Stimulated activated effector memory CD8-positive, alpha-beta T cell treated with anti-CD3 and anti-CD28 coated beads, Interleukin-12 subunit alpha, Interleukin-12 subunit beta, amount 100 ng/mL, for 72 hours (primary cell): ENCODE measurements around the gene COQ8B.

Source experiments
- ATAC-seq: fragments of 150-1000 bp; cut with Tn5 transposase; 2 replicates; pipeline ENCODE4 v1.10.0; 2021
- DNase-seq, 2 donors: peaks; one replicate each; pipeline ENCODE4 v3.0.0; 2021 to 2022; ENCODE audit warnings: low spot score in 2 of 2
- H3K27ac Mint-ChIP-seq: one replicate; pipeline ENCODE4 v1.8.0; 2022; ENCODE audit warnings: mild to moderate bottlenecking, mixed read lengths
- H3K36me3 Mint-ChIP-seq: one replicate; pipeline ENCODE4 v1.8.0; 2022; ENCODE audit warnings: mild to moderate bottlenecking, mixed read lengths
- H3K4me1 Mint-ChIP-seq: one replicate; pipeline ENCODE4 v1.8.0; 2022; ENCODE audit warnings: mixed read lengths
- H3K4me3 Mint-ChIP-seq: one replicate; pipeline ENCODE4 v1.8.0; 2022; ENCODE audit warnings: mild to moderate bottlenecking, mixed read lengths
- H3K9me3 Mint-ChIP-seq: one replicate; pipeline ENCODE4 v1.8.0; 2022; ENCODE audit warnings: mixed read lengths

Gene COQ8B

DNA sequence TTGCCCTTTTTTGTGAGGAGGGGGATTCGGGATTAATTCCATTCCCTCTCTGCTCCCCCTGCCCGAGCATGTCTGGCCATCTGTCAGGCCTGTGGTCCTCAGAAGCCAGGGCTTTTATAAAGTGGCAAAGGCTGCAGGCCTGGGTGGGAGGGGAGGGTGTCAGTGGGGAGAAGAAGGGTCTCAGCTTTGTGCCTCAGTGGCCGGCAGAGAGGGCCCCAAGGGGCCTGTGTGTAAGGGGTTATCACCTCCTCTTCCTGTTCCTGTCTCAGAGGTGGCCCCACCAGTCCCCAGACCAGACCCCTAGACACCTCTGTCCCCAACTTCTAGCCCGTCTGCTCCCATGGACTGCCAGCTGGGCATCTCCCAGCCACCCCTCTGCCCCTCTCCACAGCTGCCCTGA is 22.8 kb downstream of the COQ8B start:
- Mint-ChIP-seq H3K4me1 (peaks cover 5% of the 10 kb centered on the region), H3K4me3 (no peak overlapping the region), H3K27ac (peak overlapping the region; percentile 29), H3K36me3 (peaks cover 13% of the 10 kb centered on the region), H3K9me3 (no peaks in the 10 kb centered on the region)
- ATAC-seq (no peak), DNase-seq (no peak)

DNA sequence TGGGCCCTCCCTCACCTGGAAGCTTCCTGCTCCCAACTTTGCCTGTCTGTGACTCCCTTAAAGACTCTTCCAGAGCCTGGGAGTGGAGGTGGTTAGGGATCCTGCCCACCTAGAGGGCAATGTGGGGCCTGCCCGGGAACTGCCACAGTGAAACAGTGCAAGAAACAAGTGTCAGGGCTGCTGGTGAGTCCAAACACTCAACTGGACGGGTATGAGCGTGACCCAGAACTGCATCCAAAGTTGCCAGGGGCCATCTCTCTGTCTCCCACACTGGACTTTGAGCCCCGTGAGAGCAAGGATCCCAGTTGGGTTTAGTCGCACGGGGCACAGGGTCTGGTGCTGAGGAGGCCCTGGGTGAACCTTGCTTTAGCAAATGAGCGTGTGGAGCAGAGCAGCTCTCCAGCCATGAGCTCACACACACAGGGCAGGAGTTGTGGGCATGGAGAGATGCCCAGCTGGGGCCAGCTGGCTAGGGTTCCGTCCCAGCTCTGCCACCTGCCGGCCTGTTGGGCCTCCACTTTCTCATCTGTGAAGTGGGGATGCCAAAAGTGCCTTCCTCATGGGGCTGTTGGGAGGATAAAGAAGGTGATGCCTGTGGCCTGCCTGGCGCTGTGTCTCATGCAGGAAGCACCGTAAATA is 23.4 kb downstream of the COQ8B start:
- no peak for ATAC-seq
- Mint-ChIP-seq H3K36me3 (peaks cover 13% of the 10 kb centered on the region), H3K4me3 (no peak overlapping the region), H3K9me3 (no peaks in the 10 kb centered on the region), H3K27ac (peak overlapping the region; percentile 29), H3K4me1 (peaks cover 5% of the 10 kb centered on the region)
- DNase-seq, result no peak

DNA sequence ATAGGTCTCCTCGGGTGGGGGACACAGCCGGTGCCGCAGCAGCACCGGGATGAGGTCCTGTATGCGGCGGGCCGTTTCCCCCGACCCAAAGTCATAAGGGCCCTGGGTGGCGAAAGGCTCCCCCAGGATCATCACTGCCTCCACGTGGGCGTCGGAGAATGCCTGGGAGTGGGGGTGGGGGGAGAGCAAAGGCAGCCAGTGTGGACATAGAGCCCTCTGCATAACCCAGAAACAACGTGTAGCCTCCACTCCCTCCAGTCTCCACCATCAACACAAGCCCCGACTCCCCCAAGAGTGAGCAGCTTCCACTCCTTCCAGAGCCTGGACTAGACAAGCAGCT is 24.5 kb downstream of the COQ8B start:
- Mint-ChIP-seq H3K36me3 (peaks cover 13% of the 10 kb centered on the region), H3K4me1 (peaks cover 5% of the 10 kb centered on the region), H3K27ac (peak overlapping the region; percentile 29), H3K4me3 (no peak overlapping the region), H3K9me3 (no peaks in the 10 kb centered on the region)
- DNase-seq (no peak), ATAC-seq (no peak)

DNA sequence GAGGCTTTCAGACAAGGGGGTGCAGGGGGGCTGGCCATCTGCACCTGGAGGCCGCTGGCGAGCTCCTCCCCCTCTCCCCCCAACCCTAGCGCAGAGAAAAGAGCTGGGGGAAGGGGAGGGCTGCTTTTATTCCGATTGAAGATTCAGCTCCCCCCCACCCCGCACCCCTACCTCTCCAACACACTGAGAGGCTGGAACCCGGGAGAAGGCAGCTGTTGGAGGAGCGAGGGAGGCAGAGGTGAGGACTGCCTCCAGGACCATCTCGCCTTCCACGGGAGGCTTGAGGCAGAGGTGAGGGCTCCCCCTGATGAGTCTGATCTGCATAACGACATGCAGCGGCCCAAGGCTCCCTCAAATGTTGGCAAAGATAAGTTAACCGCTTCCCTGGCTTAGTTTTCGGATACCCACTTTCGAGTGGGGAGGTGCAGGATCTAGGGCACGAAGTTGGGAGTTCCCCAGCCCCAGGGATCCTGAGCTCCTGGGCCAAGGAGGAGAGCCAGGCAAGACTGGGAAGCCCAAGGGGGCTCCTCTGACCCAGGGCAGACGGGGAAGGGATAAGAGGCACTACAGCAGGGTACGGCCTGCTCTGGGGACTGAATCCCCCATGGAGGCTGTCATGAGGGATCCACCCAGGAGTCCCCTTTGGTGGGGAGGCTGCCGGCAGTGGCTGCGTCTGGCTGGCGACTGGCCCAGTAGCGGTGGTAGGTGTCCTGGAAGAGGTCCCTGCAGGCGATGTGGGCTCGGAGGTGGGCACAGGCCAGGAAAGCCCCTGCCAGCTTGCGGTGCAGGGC is 25.1 kb downstream of the COQ8B start:
- DNase-seq (no peak), ATAC-seq (no peak)
- Mint-ChIP-seq H3K36me3 (peaks cover 13% of the 10 kb centered on the region), H3K27ac (peak overlapping the region; percentile 99), H3K4me1 (peaks cover 5% of the 10 kb centered on the region), H3K9me3 (no peaks in the 10 kb centered on the region), H3K4me3 (no peak overlapping the region)

DNA sequence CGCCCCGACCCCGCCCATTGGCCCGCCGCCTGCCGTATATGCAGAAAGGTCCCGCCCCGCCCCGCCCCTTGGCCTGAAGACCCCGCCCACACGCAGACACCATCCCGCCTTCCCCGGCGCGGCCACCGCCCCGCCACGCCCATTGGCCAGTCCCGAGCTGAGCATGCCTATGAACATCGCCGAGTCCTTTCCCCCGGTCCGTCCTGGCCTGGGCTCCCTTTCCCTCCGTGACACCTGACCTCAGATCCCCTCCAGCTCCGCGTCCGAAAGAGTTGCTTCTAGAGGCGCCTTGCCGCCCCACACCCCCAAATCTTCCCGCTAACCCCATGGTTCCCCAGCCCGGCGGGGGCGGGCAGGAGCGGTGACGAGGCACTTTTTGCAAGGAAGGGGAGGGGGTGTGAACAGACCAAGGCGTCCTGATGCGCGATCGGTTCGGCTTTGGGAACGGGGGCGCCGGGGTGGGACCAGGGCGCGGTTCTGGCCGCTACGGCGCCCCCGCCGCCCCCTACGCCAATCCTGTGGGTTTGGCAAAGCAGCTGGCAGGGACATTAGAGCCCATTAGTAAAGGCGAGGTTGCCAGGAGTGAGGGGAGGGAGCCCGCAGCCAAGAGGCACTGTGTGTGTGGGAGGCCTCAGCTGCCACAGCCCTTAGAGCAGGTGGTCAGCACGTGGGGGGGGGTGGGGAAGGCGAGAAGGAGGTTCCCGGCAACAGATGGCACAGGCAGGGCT is 25.8 kb downstream of the COQ8B start:
- peak; percentile 77 to 93 for DNase-seq
- no peaks in the 10 kb centered on the region for H3K9me3 Mint-ChIP-seq
- H3K4me3 Mint-ChIP-seq, result no peak overlapping the region
- peak; percentile 84 for ATAC-seq
- H3K27ac Mint-ChIP-seq, result peak overlapping the region; percentile 99
- peaks cover 8% of the 10 kb centered on the region for H3K36me3 Mint-ChIP-seq
- peaks cover 6% of the 10 kb centered on the region for H3K4me1 Mint-ChIP-seq

DNA sequence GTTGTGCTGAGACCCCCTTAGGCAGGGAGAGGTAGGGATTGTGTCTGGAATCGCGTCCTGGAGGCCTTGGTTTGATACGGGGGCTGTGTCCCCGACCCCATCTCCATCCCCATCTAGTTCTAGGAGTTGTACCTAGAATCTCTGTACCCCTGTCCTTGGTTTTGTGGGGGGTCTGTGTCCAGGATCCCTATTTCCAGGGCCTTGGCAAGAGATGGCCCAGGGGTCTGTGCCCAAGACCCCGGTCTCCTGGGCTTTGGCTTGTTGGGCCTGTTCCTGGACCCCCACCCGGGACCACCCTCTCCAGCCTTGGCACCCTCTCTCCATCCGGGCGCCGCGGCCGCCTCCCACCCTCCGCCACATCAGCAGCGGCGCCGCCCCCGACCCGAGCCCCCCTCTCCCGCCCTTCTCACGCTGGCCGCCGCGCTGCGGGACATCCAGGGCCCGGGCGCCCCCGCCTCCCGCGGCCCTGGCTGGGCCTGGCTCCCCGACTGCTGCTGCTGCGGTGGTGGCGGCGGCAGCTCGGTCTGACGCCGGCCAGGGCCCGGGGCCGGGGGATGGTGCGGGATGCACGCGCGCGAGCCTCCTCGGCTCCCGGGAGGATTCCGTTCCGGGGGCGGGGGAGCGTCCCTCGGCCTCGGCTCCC is 26.5 kb downstream of the COQ8B start, which contains the start of gene NUMBL:
Gene NUMBL (minus strand): TSS at position 602 of the 643 bp plus-strand sequence. CDS start 168 bp downstream, at position 434.
- Mint-ChIP-seq H3K4me3 (no peak within 1 kb of the TSS), H3K36me3 (peaks cover 6% of the 10 kb centered on the region), H3K4me1 (peaks cover 13% of the 10 kb centered on the region), H3K9me3 (no peaks in the 10 kb centered on the region), H3K27ac (peak within 1 kb of the TSS; percentile 99)
- DNase-seq, result no peak
- peak; percentile 56 for ATAC-seq

DNA sequence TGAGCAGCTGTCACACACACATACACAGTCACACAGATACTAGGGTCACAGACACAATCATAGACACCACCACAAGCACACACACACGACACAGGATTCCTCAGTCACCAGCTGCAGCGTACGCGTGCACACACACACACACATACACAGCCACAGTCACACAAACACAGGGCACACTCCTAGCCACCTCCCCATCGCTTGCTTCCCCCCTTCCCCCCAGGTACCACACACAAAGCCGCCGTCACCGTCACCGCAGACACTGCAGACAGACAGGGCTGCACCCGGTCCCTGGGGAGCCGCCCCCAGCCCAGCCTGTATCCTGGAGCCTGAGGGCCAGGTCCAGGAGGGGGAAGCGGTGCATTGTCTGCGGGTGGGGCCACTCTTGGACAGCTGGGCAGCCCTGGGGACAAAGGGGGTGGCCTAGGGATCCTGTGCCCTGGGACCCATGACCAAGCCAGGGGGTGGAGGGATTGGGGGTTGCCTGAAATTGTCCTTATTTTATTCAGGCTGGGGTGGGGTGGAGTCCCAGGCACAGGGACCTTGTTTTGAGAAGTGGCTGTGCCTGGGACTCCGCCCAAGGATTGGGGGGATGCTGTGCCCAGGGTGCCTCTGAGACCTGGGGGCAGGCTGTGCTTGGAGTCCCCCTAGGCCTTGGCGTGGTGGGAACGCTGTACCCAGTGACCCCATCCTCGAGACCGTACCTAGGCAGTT is 27.2 kb downstream of the COQ8B start:
- no peaks in the 10 kb centered on the region for H3K9me3 Mint-ChIP-seq
- peaks cover 6% of the 10 kb centered on the region for H3K36me3 Mint-ChIP-seq
- ATAC-seq (no peak), DNase-seq (no peak)
- no peak overlapping the region for H3K4me3 Mint-ChIP-seq
- H3K27ac Mint-ChIP-seq, result no peak overlapping the region
- H3K4me1 Mint-ChIP-seq, result peaks cover 14% of the 10 kb centered on the region

DNA sequence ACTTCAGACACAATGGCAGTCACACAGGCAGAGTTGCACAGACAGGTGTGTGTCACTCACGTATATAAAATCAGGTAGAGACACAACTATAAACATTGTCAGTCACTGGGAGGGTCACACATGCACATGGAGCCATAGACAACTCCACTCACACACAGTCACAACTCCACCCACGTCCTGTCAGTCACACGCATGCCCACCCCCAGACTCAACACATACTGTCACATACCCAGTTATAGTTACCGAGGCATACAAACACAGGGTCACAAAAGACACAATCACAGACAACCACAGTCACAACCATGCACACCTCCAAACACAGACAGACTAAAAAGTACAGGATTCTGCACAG is 27.7 kb downstream of the COQ8B start:
- H3K27ac Mint-ChIP-seq, result no peak overlapping the region
- peaks cover 14% of the 10 kb centered on the region for H3K4me1 Mint-ChIP-seq
- H3K36me3 Mint-ChIP-seq, result peaks cover 6% of the 10 kb centered on the region
- H3K4me3 Mint-ChIP-seq, result no peak overlapping the region
- no peaks in the 10 kb centered on the region for H3K9me3 Mint-ChIP-seq
- DNase-seq, result no peak
- no peak for ATAC-seq

DNA sequence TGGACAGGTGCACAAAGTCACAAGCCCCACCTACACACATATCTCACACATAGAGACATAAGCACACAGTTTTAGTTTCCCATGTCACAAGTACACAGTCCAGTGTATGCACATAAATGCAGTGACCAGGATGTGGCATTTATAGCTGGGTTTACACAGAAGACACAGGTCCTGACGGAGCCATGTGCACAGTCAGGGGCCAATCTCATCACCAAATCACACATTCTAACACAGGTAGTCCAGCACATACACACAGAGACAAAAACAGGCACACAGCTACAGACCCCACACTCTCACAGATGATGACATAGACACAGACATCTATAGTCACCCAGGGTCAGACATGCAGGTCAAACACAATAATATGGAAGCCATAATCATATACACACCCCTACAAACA is 28.4 kb downstream of the COQ8B start:
- Mint-ChIP-seq H3K4me3 (no peak overlapping the region), H3K9me3 (no peaks in the 10 kb centered on the region), H3K4me1 (peaks cover 14% of the 10 kb centered on the region), H3K36me3 (peaks cover 6% of the 10 kb centered on the region), H3K27ac (no peak overlapping the region)
- no peak for ATAC-seq
- DNase-seq, result no peak

DNA sequence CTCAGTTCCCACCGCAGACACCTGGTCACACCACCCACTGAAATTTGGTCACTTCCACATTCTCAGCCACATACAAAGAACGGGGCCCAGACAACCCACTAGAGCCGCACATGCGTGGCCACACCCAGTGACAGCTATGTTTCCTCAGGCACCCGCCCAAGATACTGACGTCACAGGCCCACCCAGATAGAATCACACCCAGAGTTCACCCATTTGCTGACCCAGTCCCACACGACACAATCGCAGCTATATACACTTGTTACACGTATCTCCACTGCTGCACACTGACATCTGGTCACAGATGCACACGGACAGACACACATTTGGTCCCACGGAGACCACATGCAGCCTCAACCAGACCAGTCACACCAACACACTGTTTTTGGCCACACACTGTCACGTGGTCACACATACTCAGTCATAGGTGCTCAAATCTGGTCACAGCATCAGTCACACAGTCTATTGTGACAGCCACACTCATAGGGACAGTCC is 29.1 kb downstream of the COQ8B start:
- H3K9me3 Mint-ChIP-seq, result no peaks in the 10 kb centered on the region
- ATAC-seq (peak; percentile 27), DNase-seq (no peak)

DNA sequence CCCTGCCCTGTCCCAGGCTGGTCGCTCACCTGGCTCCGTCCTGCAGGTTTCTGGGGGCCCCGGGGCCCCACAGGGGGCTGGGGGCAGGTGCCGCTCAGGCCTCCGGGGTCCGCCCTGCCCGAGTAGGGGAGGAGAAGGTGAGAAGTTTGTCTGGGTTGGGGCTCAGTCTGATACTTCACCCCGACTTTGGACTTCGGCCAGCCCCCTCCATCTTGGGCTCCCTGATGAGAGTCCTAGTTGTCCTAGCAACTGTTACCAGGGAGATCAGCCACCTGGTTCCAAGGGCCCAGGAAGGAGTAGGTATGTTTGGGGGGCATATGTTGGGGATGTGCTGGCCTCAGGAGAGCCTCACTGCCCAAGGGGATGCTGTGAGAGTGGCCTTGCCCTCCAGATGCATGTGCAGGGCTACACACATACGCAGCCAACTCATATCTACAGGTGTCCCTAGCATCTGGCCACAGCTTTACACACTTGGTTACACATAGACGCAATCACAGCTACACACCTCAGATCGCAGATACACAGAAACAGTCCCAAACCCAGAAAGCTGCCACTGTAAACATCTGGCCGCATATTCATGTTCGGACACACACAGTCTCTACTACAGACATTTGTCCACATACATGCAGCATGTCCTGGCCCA is 29.7 kb downstream of the COQ8B start:
- Mint-ChIP-seq H3K4me3 (no peak overlapping the region), H3K36me3 (peaks cover 6% of the 10 kb centered on the region), H3K4me1 (peaks cover 14% of the 10 kb centered on the region), H3K9me3 (no peaks in the 10 kb centered on the region), H3K27ac (no peak overlapping the region)
- no peak for ATAC-seq
- DNase-seq, result no peak

More for the DNA sequence above, 29.1 kb downstream of the COQ8B start:
- H3K36me3 Mint-ChIP-seq, result peaks cover 6% of the 10 kb centered on the region
- H3K4me3 Mint-ChIP-seq, result no peak overlapping the region
- peaks cover 14% of the 10 kb centered on the region for H3K4me1 Mint-ChIP-seq
- no peak overlapping the region for H3K27ac Mint-ChIP-seq

DNA sequence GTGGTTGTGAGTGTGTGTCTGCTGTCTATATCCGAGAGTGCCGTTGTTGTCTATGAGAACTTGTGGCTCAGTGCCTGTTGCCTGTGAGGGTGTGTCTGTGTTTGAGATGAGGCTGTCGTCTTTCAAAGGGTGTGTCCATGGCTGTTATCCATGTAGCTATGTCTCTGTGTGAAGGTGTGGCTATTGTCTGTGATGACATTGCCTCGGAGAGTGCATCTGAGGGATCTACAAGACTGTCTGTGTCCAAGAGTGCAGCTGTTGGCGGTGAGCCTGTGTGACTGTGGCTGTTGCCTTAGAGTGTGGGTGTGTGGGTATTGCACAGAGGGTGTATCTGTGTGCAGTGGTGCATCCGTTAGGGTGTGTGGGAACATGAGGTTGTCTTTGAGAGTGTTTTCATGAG is 31.1 kb downstream of the COQ8B start:
- peaks cover 9% of the 10 kb centered on the region for H3K4me1 Mint-ChIP-seq
- H3K9me3 Mint-ChIP-seq, result no peaks in the 10 kb centered on the region
- ATAC-seq, result no peak
- peaks cover 6% of the 10 kb centered on the region for H3K36me3 Mint-ChIP-seq
- no peak for DNase-seq
- H3K4me3 Mint-ChIP-seq, result no peak overlapping the region
- H3K27ac Mint-ChIP-seq, result no peak overlapping the region

DNA sequence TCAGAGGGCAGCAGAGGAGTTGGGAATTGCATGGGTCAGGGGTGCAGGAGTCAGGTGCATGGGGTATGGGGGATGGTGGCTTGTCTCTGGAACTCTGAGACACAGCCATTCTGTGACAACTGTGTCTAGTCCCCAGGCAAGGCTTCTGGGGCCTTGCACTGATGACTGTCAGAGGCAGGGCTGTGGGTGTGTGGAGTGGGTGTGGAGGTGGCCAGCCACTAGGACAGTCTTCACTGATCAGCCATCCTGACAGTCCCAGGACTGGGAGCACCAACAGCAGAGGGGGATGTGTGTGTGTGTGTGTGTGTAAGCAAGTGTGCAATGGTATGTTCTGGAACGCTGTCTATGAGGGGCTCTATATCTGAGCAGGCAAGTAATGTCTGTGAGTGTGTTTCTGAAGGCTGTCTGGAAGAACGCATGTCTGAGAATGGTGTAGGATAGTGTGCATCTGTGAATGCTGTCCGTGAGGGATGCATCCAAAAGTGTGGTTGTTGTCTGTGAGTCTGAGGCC is 31.6 kb downstream of the COQ8B start:
- Mint-ChIP-seq H3K27ac (no peak overlapping the region), H3K9me3 (no peaks in the 10 kb centered on the region), H3K36me3 (peaks cover 10% of the 10 kb centered on the region), H3K4me3 (no peak overlapping the region), H3K4me1 (peaks cover 9% of the 10 kb centered on the region)
- ATAC-seq (no peak), DNase-seq (no peak)

DNA sequence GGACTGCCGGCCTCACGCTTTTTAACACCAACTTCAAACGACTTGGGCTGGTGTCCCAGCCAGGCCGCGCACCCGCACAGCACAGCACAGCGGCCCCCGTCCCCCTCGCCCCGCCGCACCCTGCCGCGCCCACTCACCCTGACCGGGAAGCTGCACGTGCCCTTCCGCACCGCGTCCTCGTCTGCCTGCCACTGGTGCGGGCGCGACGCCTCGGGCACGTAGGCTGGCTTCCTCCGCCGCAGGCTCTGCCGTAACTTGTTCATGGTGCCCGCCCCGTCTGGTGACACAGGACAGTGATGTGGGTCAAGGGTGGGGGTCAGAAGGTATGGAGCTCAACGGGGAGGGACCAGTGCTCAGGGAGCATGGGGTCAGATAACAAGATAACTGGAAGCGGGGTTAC is 32.4 kb downstream of the COQ8B start:
- no peak overlapping the region for H3K4me3 Mint-ChIP-seq
- DNase-seq (no peak), ATAC-seq (no peak)
- H3K27ac Mint-ChIP-seq, result no peak overlapping the region
- peaks cover 18% of the 10 kb centered on the region for H3K36me3 Mint-ChIP-seq
- H3K9me3 Mint-ChIP-seq, result no peaks in the 10 kb centered on the region
- peaks cover 9% of the 10 kb centered on the region for H3K4me1 Mint-ChIP-seq
